Esophagus squamous epithelium (tissue), 5 donors: ENCODE results near the gene OGG1. TPM values are rescaled to one million over a fixed set of nuclear protein-coding genes. Genes with fewer than 3 reads are reported as not detected.

Source experiments
- DNase-seq: peaks from one replicate; lab custom pipeline; 2025; lab: John Stamatoyannopoulos, UW
- H3K27ac ChIP-seq, 4 donors: fragments of 200-600 bp; sonication (generic); one replicate each; pipeline ENCODE4 v1.5.1; 2016 to 2019; ENCODE audit warnings: mild to moderate bottlenecking in 1 of 4
- H3K27me3 ChIP-seq, 4 donors: fragments of 200-600 bp; sonication (generic); 1 replicate in 3 of 4; 2 replicates in 1 of 4; pipeline versions ENCODE4 v1.5.1 to v1.6.0; 2017 to 2021; ENCODE audit warnings: antibody characterized with exemption in 1 of 4
- H3K36me3 ChIP-seq, 3 donors: fragments of 200-600 bp; sonication (generic); one replicate each; pipeline ENCODE4 v1.5.1; 2016 to 2019
- H3K4me1 ChIP-seq, 3 donors: fragments of 200-600 bp; sonication (generic); one replicate each; pipeline ENCODE4 v1.5.1; 2017 to 2019
- H3K4me3 ChIP-seq, 4 donors: fragments of 200-600 bp; sonication (generic); 1 replicate in 3 of 4; 2 replicates in 1 of 4; pipeline ENCODE4 v1.5.1; 2016 to 2019; ENCODE audit warnings: mild to moderate bottlenecking in 2 of 4, moderate library complexity in 1 of 4
- H3K9me3 ChIP-seq, 3 donors: fragments of 200-600 bp; sonication (generic); one replicate each; pipeline ENCODE4 v1.5.1; 2016 to 2019
- POLR2A ChIP-seq, 4 donors: fragments of 450-650 bp; IDR thresholded peaks; one replicate each; pipeline ENCODE4 v1.6.1; 2017; ENCODE audit warnings: antibody characterized with exemption in 4 of 4, mild to moderate bottlenecking in 4 of 4, moderate library complexity in 3 of 4
- WGBS, 2 donors: methylation state at CpG; one replicate each; pipeline ENCODE4 v1.1.5; 2018; 5-methylcytosine and 5-hydroxymethylcytosine counted together
- intact Hi-C: fragments of 100-400 bp; cut with DNase I; formaldehyde crosslinking; loops from one replicate; pipeline ENCODE4 v1.15.0; 2022
- total RNA-seq, 4 donors: library from RNA; depleted of rRNA; stranded (reverse); fragments of >200 nt; gene quantifications; one replicate each; pipeline ENCODE4 v1.1.0, GENCODE V29; 2016
- TF ChIP-seq, protein P1 (sequence below), 6 experiments: fragments of 450-650 bp in 4 of 6; fragments of 200-600 bp in 2 of 6; sonication (generic) in 2 of 6; IDR thresholded peaks; one replicate each; pipeline ENCODE4 v1.5.1; 2016 to 2019; ENCODE audit warnings: antibody characterized with exemption in 6 of 6, mild to moderate bottlenecking in 4 of 6, moderate library complexity in 4 of 6
- donor health status: DM: yes; HTN: yes; CAD: no.

OGG1 gene
- total RNA-seq, 4 donors from 2014 or later = 9.5 to 20.6 (median 10.5) TPM

GRCh38 chr3:9776896-9777693, 27.3 kb downstream of the OGG1 start:
- Histone ChIP-seq H3K36me3 (peaks cover 0 to 32% (median 5%) of the 10 kb centered on the region in 3 donors), H3K27me3 (no peaks in the 10 kb centered on the region), H3K27ac (no peak overlapping the region), H3K9me3 (no peaks in the 10 kb centered on the region), H3K4me3 (no peak overlapping the region), H3K4me1 (peaks cover 0 to 26% (median 4%) of the 10 kb centered on the region in 3 donors)
- intact Hi-C loops = no loop called here
- WGBS, 2 donors = 69 to 90% methylated on average over 5 of the region's 5 CpGs
- TF ChIP-seq POLR2A (IDR thresholded peaks at IDR 0.05) = no peak
- TF ChIP-seq, protein P1, sequence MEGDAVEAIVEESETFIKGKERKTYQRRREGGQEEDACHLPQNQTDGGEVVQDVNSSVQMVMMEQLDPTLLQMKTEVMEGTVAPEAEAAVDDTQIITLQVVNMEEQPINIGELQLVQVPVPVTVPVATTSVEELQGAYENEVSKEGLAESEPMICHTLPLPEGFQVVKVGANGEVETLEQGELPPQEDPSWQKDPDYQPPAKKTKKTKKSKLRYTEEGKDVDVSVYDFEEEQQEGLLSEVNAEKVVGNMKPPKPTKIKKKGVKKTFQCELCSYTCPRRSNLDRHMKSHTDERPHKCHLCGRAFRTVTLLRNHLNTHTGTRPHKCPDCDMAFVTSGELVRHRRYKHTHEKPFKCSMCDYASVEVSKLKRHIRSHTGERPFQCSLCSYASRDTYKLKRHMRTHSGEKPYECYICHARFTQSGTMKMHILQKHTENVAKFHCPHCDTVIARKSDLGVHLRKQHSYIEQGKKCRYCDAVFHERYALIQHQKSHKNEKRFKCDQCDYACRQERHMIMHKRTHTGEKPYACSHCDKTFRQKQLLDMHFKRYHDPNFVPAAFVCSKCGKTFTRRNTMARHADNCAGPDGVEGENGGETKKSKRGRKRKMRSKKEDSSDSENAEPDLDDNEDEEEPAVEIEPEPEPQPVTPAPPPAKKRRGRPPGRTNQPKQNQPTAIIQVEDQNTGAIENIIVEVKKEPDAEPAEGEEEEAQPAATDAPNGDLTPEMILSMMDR (IDR thresholded peaks at IDR 0.05) = no peak
- no peak for DNase-seq

- no peak overlapping the region for H3K27ac ChIP-seq
- intact Hi-C loops = no loop called here
Measured at GRCh38 chr3:9777694-9778021, 27.9 kb downstream of the OGG1 start.

GRCh38 chr3:9778143-9779074, 28.7 kb downstream of the OGG1 start:
- TF ChIP-seq POLR2A (IDR thresholded peaks at IDR 0.05) = no peak
- TF ChIP-seq, protein P1 (IDR thresholded peaks at IDR 0.05) = no peak
- Histone ChIP-seq H3K4me1 (peaks cover 0 to 32% (median 4%) of the 10 kb centered on the region in 3 donors), H3K27me3 (no peaks in the 10 kb centered on the region), H3K4me3 (no peak overlapping the region), H3K9me3 (no peaks in the 10 kb centered on the region), H3K36me3 (peaks cover 0 to 45% (median 5%) of the 10 kb centered on the region in 3 donors), H3K27ac (no peak overlapping the region)
- no peak for DNase-seq
- intact Hi-C loops = no loop called here
- 76 to 83% methylated on average over 4 to 5 of the region's 5 CpGs for WGBS, 2 donors

More at GRCh38 chr3:9777694-9778021, 27.9 kb downstream of the OGG1 start:
- Histone ChIP-seq H3K4me3 (no peak overlapping the region), H3K4me1 (peaks cover 0 to 32% (median 4%) of the 10 kb centered on the region in 3 donors), H3K36me3 (peaks cover 0 to 37% (median 5%) of the 10 kb centered on the region in 3 donors), H3K9me3 (no peaks in the 10 kb centered on the region), H3K27me3 (no peaks in the 10 kb centered on the region)
- DNase-seq = no peak
- 83 to 100% methylated on average over 1 of the region's 1 CpG for WGBS, 2 donors
- TF ChIP-seq, protein P1 (IDR thresholded peaks at IDR 0.05) = no peak
- no peak for TF ChIP-seq POLR2A (IDR thresholded peaks at IDR 0.05)

- no peaks in the 10 kb centered on the region for H3K9me3 ChIP-seq
- H3K27me3 ChIP-seq = no peaks in the 10 kb centered on the region
- intact Hi-C loops = no loop called here
- WGBS, 2 donors = 79 to 82% methylated on average over 3 of the region's 6 CpGs
- no peak overlapping the region for H3K4me3 ChIP-seq
- H3K4me1 ChIP-seq = peaks cover 0 to 32% (median 4%) of the 10 kb centered on the region in 3 donors
- H3K27ac ChIP-seq = no peak overlapping the region
- H3K36me3 ChIP-seq = peaks cover 5 to 52% (median 5%) of the 10 kb centered on the region in 3 donors
- no peak for DNase-seq
- TF ChIP-seq, protein P1 (IDR thresholded peaks at IDR 0.05) = no peak
- TF ChIP-seq POLR2A (IDR thresholded peaks at IDR 0.05) = no peak
Measured at GRCh38 chr3:9779075-9779593, 29.4 kb downstream of the OGG1 start.
